GM21529 (cell line): Measurements from ENCODE around the gene CLRN3.

Experiments
- ATAC-seq: cut with Tn5 transposase; IDR thresholded peaks from one replicate; pipeline ENCODE4 v1.9.1; 2021; ENCODE audit not compliant: unreplicated experiment

Gene CLRN3

DNA sequence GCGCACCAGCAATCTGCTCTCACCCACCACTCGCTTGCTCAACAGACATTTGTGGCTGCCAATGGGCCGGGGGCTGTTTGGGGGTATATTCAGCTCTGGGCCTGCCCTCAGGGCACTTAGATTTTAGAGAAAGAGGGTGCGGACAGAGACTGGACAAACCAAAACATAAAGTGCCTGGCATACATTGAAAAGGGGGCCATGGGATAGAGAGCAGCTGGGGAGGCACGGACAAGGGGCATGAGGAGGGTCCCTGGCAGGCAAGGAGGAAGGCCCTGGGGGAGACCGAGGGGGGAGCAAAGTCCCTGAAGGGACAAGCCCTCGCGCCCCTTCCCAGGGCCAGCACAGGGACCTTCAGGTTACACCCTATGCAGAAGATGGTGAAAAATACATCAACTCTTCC lies 43.5 kb downstream of the CLRN3 start:
- no peak for ATAC-seq

GRCh38 chr10:127848226-127848625 lies 44.5 kb downstream of the CLRN3 start:
- no peak for ATAC-seq

GRCh38 chr10:127845756-127846155 lies 47.0 kb downstream of the CLRN3 start:
- ATAC-seq = no peak

DNA sequence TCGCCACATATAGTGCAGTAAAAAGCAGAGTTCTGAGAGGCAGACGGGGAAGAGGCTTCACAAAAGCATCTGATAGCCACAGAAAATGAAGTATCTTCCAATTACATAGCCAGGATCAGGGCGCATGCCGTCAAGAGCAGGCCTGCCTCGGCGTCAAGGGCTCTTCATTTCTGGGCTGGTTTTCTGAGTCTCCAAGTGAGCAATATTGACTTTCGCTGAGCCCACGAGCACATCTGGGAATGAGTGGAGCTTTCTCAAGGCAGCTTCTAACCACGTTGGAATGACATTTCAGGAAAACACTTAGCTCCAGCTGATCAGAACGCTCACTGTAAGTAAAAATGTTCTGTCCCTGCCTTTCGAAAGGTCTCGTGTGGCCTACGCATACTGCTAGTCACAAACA lies 51.9 kb downstream of the CLRN3 start:
- no peak for ATAC-seq

DNA sequence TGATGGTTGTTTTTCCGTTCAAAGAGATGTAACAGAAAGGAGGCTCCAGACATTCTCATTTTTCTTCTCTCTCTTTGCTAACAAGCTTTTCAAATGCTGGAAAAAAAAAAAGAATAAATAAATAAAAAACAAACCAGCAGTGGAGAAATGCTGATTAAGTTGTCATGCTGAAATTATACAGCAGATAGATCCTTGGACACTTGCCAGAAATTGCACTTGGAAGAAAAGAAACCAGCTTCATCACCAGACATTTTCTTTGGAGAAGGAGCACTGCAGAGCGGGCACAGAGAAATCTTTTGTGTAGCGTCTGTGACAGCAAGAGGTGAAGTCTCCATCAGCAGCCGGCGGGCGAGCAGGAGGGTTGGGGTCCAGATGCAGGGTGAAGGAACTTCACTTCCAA lies 55.8 kb downstream of the CLRN3 start:
- ATAC-seq = no peak

GRCh38 chr10:127836176-127836575 lies 56.6 kb downstream of the CLRN3 start:
- ATAC-seq = no peak

DNA sequence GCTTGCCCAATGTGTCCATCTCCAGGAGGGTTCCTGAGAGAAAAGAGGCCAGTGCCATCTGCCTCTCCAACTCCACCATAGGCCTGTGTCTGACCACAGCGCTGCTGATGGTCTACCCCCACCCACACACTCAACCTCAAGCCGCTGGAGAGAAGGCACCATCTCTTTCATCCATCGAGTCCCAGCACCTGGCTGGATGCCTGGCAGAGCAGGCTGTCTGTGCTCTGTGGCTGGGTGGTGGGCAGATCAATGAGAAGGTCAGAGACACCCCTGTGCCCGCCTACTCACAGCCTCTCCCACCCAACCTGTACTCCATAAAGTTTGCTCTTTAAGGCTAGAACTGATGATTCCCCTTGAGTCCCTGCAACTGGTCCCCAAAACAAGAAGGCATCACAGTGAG lies 58.0 kb downstream of the CLRN3 start:
- no peak for ATAC-seq

- ATAC-seq = no peak
Observed at GRCh38 chr10:127834221-127834620, 58.5 kb downstream of the CLRN3 start.

DNA sequence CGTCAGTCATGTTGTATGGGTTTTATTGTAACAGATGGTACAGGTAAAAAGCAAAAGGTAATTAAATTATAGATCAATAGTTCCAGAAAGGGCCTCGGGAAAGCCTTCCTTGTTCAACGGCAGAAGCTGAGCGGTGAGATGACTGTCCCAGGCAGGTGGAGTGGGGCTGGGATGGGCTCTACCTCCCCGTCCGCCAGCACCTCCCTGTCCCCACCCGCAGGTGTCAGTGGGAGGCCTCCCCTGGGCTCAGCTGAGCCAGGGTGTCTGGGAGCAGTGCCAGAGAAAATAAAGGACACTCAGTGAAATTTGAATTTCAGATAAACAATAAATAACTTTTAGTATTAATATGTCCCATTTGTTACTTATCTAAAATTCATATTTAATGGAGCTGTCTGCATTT lies 58.9 kb downstream of the CLRN3 start:
- no peak for ATAC-seq

- no peak for ATAC-seq
Observed at GRCh38 chr10:127832501-127832900, 60.2 kb downstream of the CLRN3 start.

DNA sequence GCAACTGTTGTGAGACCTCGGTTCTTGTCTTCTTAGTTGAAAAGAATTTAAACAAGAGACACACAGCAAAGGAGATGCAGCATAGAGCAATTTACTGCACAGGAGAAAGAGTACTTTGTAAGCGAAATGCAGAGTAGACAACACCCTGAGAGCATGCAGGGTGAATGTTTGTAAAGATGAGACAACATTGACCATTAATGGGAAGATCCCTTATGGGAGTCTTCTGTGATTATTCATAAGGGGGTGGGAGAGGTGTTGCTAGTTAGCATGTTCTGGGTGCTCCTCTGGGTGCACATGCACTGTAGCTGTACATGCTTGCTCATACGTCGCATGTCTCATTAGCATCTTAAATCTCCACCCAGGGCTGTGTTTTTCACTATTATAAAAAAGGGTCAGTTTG lies 62.3 kb downstream of the CLRN3 start:
- ATAC-seq = no peak
